Adrenal gland (tissue), 5 donors: Measurements from ENCODE around the gene PLXNA2.

ENCODE experiments used
- POLR2A ChIP-seq, 2 donors: fragments of 450-650 bp; IDR thresholded peaks; one replicate each; pipeline ENCODE4 v1.6.1; 2017; ENCODE audit warnings: antibody characterized with exemption in 2 of 2, mild to moderate bottlenecking in 2 of 2, moderate library complexity in 1 of 2
- TF ChIP-seq, protein P1 (sequence below), 6 experiments: fragments of 450-650 bp in 4 of 6; fragments of 200-600 bp in 2 of 6; sonication (generic) in 1 of 6; IDR thresholded peaks; 1 replicate in 5 of 6; 2 replicates in 1 of 6; pipeline versions ENCODE4 v1.5.1 to v1.8.0; 2016 to 2021; ENCODE audit warnings: antibody characterized with exemption in 6 of 6, mild to moderate bottlenecking in 2 of 6, moderate library complexity in 1 of 6
- donor health status: DM: no; HTN: no; CAD: no.

DNA sequence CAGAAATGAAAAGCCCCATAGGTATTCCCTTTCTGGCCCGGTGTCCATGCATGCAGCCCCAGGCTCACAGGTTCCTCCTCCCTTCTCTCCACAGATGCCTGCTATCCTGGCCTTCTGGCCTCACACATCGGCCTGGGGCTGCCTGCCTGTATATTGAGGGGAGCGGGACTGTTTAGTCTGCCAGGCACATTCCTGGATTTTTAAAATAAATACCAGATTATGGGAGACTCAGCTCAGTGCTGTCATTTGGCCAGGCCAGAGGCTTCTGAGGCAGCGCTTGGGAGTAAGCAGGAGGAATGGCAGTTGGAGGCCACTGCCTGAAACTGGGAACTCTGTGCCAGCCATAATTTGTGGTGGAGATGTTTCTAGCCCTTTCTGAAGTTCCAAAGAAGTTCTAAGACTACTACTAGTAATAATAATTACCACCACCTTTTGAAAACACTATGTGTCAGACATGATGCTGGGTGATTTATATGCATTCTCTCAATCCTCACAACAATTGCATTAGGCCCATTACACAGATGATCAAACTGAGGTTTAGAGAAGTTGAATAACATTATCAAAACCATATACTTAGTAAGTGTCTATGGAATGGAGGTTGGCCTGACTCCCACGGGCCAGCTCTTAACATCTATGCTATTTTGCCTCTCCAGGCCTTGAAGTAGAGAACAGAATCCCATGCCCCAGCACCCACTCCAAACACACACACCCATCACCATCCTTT lies 107.6 kb downstream of the PLXNA2 start:
- TF ChIP-seq, protein P1, sequence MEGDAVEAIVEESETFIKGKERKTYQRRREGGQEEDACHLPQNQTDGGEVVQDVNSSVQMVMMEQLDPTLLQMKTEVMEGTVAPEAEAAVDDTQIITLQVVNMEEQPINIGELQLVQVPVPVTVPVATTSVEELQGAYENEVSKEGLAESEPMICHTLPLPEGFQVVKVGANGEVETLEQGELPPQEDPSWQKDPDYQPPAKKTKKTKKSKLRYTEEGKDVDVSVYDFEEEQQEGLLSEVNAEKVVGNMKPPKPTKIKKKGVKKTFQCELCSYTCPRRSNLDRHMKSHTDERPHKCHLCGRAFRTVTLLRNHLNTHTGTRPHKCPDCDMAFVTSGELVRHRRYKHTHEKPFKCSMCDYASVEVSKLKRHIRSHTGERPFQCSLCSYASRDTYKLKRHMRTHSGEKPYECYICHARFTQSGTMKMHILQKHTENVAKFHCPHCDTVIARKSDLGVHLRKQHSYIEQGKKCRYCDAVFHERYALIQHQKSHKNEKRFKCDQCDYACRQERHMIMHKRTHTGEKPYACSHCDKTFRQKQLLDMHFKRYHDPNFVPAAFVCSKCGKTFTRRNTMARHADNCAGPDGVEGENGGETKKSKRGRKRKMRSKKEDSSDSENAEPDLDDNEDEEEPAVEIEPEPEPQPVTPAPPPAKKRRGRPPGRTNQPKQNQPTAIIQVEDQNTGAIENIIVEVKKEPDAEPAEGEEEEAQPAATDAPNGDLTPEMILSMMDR (IDR thresholded peaks at IDR 0.05): no peak
- TF ChIP-seq POLR2A (IDR thresholded peaks at IDR 0.05): no peak
